Measurements from ENCODE around the gene CLCN2.
A peak's percentile ranks its signal among the peaks of the same experiment; 100 is the strongest.

The CLCN2 gene

GRCh38 chr3:184305577-184305976 is 55.8 kb downstream of the CLCN2 start:
- Histone ChIP-seq H3F3A (ENCODE audit: insufficient read depth, low read length) (no peaks in the 10 kb centered on the region), H3K9ac (ENCODE audit: low read length) (no peak overlapping the region), H3K27me3 (replicated peaks; ENCODE audit: insufficient read depth, low read length) (no peaks in the 10 kb centered on the region), H3K4me2 (ENCODE audit: low read depth, low read length) (no peak overlapping the region), H3K9me2 (replicated peaks; ENCODE audit: insufficient read depth, low read length) (no peaks in the 10 kb centered on the region), H3K4me1 (ENCODE audit: low read length) (peaks cover 1% of the 10 kb centered on the region), H3K9me3 (replicated peaks; ENCODE audit: insufficient read depth, low read length) (no peaks in the 10 kb centered on the region), H3K27ac (ENCODE audit: low read length) (no peak overlapping the region), H4K20me1 (ENCODE audit: insufficient read depth, low read length) (no peaks in the 10 kb centered on the region), H3K79me2 (ENCODE audit: low read length) (peaks cover 44% of the 10 kb centered on the region), H2AFZ (ENCODE audit: low read length) (no peak overlapping the region), H3K4me3 (ENCODE audit: low read length) (no peak overlapping the region), H3K36me3 (replicated peaks; ENCODE audit: insufficient read depth, low read length) (peaks cover 67% of the 10 kb centered on the region)
- TF ChIP-seq CTCF (IDR thresholded peaks at IDR 0.05; ENCODE audit: low read length) (peak; percentile 54), EZH2phosphoT487 (IDR thresholded peaks at IDR 0.05; ENCODE audit: low read length) (no peak)
- DNase-seq = no peak

GRCh38 chr3:184300378-184300720 is 61.1 kb downstream of the CLCN2 start:
- TF ChIP-seq EZH2phosphoT487 (IDR thresholded peaks at IDR 0.05; ENCODE audit: low read length) = no peak
- no peak for TF ChIP-seq EZH2 (optimal IDR thresholded peaks at IDR 0.05; ENCODE audit: low read depth, low read length)
- no peak for TF ChIP-seq CTCF (IDR thresholded peaks at IDR 0.05; ENCODE audit: low read length)
- Histone ChIP-seq H4K20me1 (ENCODE audit: insufficient read depth, low read length) (no peaks in the 10 kb centered on the region), H3K27me3 (replicated peaks; ENCODE audit: insufficient read depth, low read length) (0 out of 2 replicates have a peak, but pooled peaks cover 4% of the 10 kb centered on the region), H3K27ac (ENCODE audit: low read length) (no peak overlapping the region), H3K36me3 (replicated peaks; ENCODE audit: insufficient read depth, low read length) (peaks cover 40% of the 10 kb centered on the region), H3F3A (ENCODE audit: insufficient read depth, low read length) (peaks cover 7% of the 10 kb centered on the region), H3K9me2 (replicated peaks; ENCODE audit: insufficient read depth, low read length) (no peaks in the 10 kb centered on the region), H3K9ac (ENCODE audit: low read length) (peak overlapping the region; percentile 74; the same call in 1 of the 2 replicates), H3K4me2 (ENCODE audit: low read depth, low read length) (peak overlapping the region; percentile 96), H2AFZ (ENCODE audit: low read length) (no peak overlapping the region), H3K9me3 (replicated peaks; ENCODE audit: insufficient read depth, low read length) (no peaks in the 10 kb centered on the region), H3K79me2 (ENCODE audit: low read length) (peaks cover 56% of the 10 kb centered on the region), H3K4me1 (ENCODE audit: low read length) (peaks cover 10% of the 10 kb centered on the region), H3K4me3 (ENCODE audit: low read length) (peak overlapping the region; percentile 92)
- no peak for DNase-seq

- no peaks in the 10 kb centered on the region for H3K9me3 ChIP-seq (replicated peaks; ENCODE audit: insufficient read depth, low read length)
- H3K27me3 ChIP-seq (replicated peaks; ENCODE audit: insufficient read depth, low read length) = 0 out of 2 replicates have a peak, but pooled peaks cover 6% of the 10 kb centered on the region
- peak overlapping the region; percentile 37 for H2AFZ ChIP-seq (ENCODE audit: low read length)
- peaks cover 10% of the 10 kb centered on the region for H3K4me1 ChIP-seq (ENCODE audit: low read length)
- no peaks in the 10 kb centered on the region for H3K9me2 ChIP-seq (replicated peaks; ENCODE audit: insufficient read depth, low read length)
- H4K20me1 ChIP-seq (ENCODE audit: insufficient read depth, low read length) = no peaks in the 10 kb centered on the region
- H3K4me3 ChIP-seq (ENCODE audit: low read length) = peak overlapping the region; percentile 92
- H3K79me2 ChIP-seq (ENCODE audit: low read length) = peaks cover 54% of the 10 kb centered on the region
- peak overlapping the region; percentile 96 for H3K4me2 ChIP-seq (ENCODE audit: low read depth, low read length)
- H3K36me3 ChIP-seq (replicated peaks; ENCODE audit: insufficient read depth, low read length) = peaks cover 36% of the 10 kb centered on the region
- TF ChIP-seq EZH2 (optimal IDR thresholded peaks at IDR 0.05; ENCODE audit: low read depth, low read length) = no peak
- DNase-seq = no peak
- peak overlapping the region; percentile 74 for H3K9ac ChIP-seq (ENCODE audit: low read length)
- peak overlapping the region; percentile 3; the same call in 1 of the 2 replicates for H3K27ac ChIP-seq (ENCODE audit: low read length)
- H3F3A ChIP-seq (ENCODE audit: insufficient read depth, low read length) = peaks cover 7% of the 10 kb centered on the region
Observed at GRCh38 chr3:184299488-184300377, 61.7 kb downstream of the CLCN2 start.
